ENCODE measurements around the gene RPS5.
"Not testable (repeated sequence)": the region's sequence is repeated elsewhere in the genome, so short reads cannot be mapped to it uniquely, and the experiment has no call there.

RPS5 gene

GRCh38 chr19:58386576-58387337 is at the start of gene RPS5:
RPS5 (plus strand) TSS chr19:58387269; CDS start chr19:58388138, 869 bp downstream.
- DNase-seq: peak; percentile 98

- no peak for DNase-seq
These were observed 48.7 kb upstream of the RPS5 start for GRCh38 chr19:58338336-58338735.

GRCh38 chr19:58338825-58339558 is 48.1 kb upstream of the RPS5 start:
- no peak for DNase-seq

GRCh38 chr19:58345558-58345957 is 41.5 kb upstream of the RPS5 start:
- no peak for DNase-seq

GRCh38 chr19:58346961-58347929 is 39.8 kb upstream of the RPS5 start:
- DNase-seq: peak; percentile 59

GRCh38 chr19:58348080-58348479 is 39.0 kb upstream of the RPS5 start:
- not testable (repeated sequence) for DNase-seq

- DNase-seq: no peak
These were observed 37.5 kb upstream of the RPS5 start for GRCh38 chr19:58349590-58349989.

- DNase-seq: no peak
These were observed 36.8 kb upstream of the RPS5 start for GRCh38 chr19:58350001-58350861.

GRCh38 chr19:58350871-58351557 is 36.1 kb upstream of the RPS5 start:
- DNase-seq: no peak

- DNase-seq: no peak
These were observed 35.6 kb upstream of the RPS5 start for GRCh38 chr19:58351558-58351878.

- DNase-seq: no peak
These were observed 34.9 kb upstream of the RPS5 start for GRCh38 chr19:58351990-58352755.

- DNase-seq: no peak
These were observed 34.1 kb upstream of the RPS5 start, which contains the start of gene A1BG for GRCh38 chr19:58352760-58353671. A1BG (minus strand) TSS chr19:58353492; CDS start chr19:58353437, 55 bp downstream.

GRCh38 chr19:58353717-58354477 is 33.2 kb upstream of the RPS5 start:
- no peak for DNase-seq

GRCh38 chr19:58354478-58355030 is 32.5 kb upstream of the RPS5 start:
- DNase-seq: no peak

- DNase-seq: no peak
These were observed 31.8 kb upstream of the RPS5 start for GRCh38 chr19:58355215-58355796.

GRCh38 chr19:58355908-58356765 is 30.9 kb upstream of the RPS5 start:
- DNase-seq: no peak
